Urinary bladder (tissue), 4 donors: Measurements from ENCODE around the gene SMARCD3. TPM values are rescaled to one million over a fixed set of nuclear protein-coding genes. Genes with fewer than 3 reads are reported as not detected.

Source experiments
- DNase-seq: peaks from one replicate; pipeline ENCODE4 v3.0.0-alpha.2; 2015; ENCODE audit errors: extremely low spot score
- H3K27ac ChIP-seq: one replicate; pipeline ENCODE4 v1.5.1; 2013; ENCODE audit warnings: low read depth, mild to moderate bottlenecking, moderate library complexity
- H3K36me3 ChIP-seq: one replicate; pipeline ENCODE4 v1.6.1; 2013; ENCODE audit warnings: mild to moderate bottlenecking, moderate library complexity; ENCODE audit not compliant: insufficient read depth
- H3K4me1 ChIP-seq: one replicate; pipeline ENCODE4 v1.6.1; 2013; ENCODE audit warnings: mild to moderate bottlenecking, moderate library complexity; ENCODE audit not compliant: insufficient read depth
- H3K4me3 ChIP-seq: one replicate; pipeline ENCODE4 v1.5.1; 2013; ENCODE audit warnings: low read depth, low read length
- WGBS: extraction: QIAGEN DNeasy Blood & Tissue Kit; methylation state at CpG from one replicate; pipeline ENCODE4 v1.1.7; 2013; 5-methylcytosine and 5-hydroxymethylcytosine counted together
- polyA plus RNA-seq: library from polyadenylated mRNA; stranded (reverse); fragments of 200-250 nt; gene quantifications from one replicate; pipeline ENCODE4 v1.2.3, GENCODE V29; 2013
- total RNA-seq: library from RNA; depleted of rRNA; stranded (reverse); fragments of >200 nt; gene quantifications from one replicate; pipeline ENCODE4 v1.2.3, GENCODE V29; 2014
- donor health status: healthy with polysubstance abuse.
- donor health status: healthy.

Gene SMARCD3
- total and polyA plus RNA-seq, 2 donors = 33.2 to 47.8 TPM

GRCh38 chr7:151231080-151231479, 17.4 kb downstream of the SMARCD3 start:
- Histone ChIP-seq H3K27ac (no peak overlapping the region), H3K4me1 (no peaks in the 10 kb centered on the region), H3K4me3 (no peak overlapping the region), H3K36me3 (no peaks in the 10 kb centered on the region)
- 52% methylated on average over 1 of the region's 1 CpG for WGBS
- DNase-seq = no peak

DNA sequence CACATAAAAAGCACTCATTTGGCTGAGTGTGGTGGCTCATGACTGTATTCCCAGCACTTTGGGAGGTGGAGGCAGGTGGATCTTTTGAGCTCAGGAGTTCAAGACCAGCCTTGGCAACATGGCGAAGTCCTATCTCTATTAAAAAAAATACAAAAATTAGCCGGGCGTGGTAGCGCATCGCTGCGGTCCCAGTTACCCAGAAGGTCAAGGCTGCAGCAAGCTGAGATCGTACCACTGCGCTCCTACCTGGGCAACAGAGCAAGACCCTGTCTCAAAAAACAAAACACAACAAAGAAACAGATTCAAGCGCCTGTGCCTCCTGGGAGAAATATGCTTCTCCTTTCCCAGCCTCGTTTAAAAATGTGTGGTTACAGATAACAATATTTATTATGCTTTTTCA, 19.2 kb downstream of the SMARCD3 start:
- H3K4me1 ChIP-seq = no peaks in the 10 kb centered on the region
- no peak overlapping the region for H3K4me3 ChIP-seq
- no peaks in the 10 kb centered on the region for H3K36me3 ChIP-seq
- no peak for DNase-seq
- H3K27ac ChIP-seq = no peak overlapping the region
- WGBS = 93% methylated on average over 10 of the region's 10 CpGs

DNA sequence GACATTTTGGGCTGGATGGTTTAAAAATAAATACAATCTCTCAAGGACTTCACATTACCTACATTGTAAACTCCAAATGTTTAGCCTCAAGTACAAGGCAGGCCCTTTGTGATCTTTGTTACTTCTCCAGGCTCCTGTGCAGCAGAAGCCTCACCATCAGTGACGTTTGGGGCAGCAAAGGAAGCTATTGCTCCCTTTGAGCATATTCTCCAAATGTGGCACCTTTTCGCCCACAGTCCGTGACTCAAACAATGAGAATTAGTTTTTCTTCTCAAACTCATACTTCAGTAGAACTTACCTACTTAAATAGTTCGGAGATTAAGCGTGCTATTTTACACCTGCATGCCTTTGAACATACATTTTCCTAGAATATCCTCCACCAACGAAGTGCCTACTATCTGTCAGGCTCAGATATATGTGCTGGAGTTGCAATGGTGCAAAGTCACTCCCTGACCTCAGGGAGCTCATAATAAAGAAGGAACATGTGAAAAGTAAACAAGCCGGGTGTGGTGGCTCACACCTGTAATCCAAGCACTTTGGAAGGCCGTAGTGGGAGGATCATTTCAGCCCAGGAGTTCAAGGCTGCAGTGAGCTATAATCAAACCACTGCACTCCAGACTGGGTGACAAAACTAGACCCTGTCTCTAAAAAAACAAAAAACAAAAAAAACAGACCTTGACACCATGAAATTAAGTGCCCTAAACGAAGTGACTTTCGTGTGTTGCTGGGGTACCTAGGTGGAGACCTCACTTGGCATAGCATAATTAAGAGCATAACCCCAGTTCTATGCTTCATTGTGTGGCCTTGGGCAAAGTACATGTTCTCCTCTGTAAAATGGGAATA, 20.2 kb downstream of the SMARCD3 start:
- H3K36me3 ChIP-seq = no peaks in the 10 kb centered on the region
- 69% methylated on average over 10 of the region's 10 CpGs for WGBS
- no peak overlapping the region for H3K27ac ChIP-seq
- no peak for DNase-seq
- H3K4me3 ChIP-seq = peak overlapping the region; percentile 43
- no peaks in the 10 kb centered on the region for H3K4me1 ChIP-seq

GRCh38 chr7:151226875-151227782, 21.4 kb downstream of the SMARCD3 start, which contains the start of gene ABCF2:
TSS of gene ABCF2 (minus strand) at chr7:151227205. CDS start at chr7:151226458, 747 bp downstream.
- peak; percentile 97 for DNase-seq
- H3K4me3 ChIP-seq = peak within 1 kb of the TSS; percentile 65
- H3K27ac ChIP-seq = peak within 1 kb of the TSS; percentile 80
- H3K36me3 ChIP-seq = peaks cover 2% of the 10 kb centered on the region
- under 1% methylated on average over 68 of the region's 68 CpGs for WGBS
- no peaks in the 10 kb centered on the region for H3K4me1 ChIP-seq

GRCh38 chr7:151226560-151226874, 22.0 kb downstream of the SMARCD3 start:
- H3K4me1 ChIP-seq = no peaks in the 10 kb centered on the region
- WGBS = 1% methylated on average over 15 of the region's 15 CpGs

GRCh38 chr7:151225948-151226510, 22.5 kb downstream of the SMARCD3 start:
- 64% methylated on average over 8 of the region's 8 CpGs for WGBS
- Histone ChIP-seq H3K4me1 (no peaks in the 10 kb centered on the region), H3K4me3 (peak overlapping the region; percentile 65), H3K27ac (no peak overlapping the region), H3K36me3 (peaks cover 6% of the 10 kb centered on the region)
- DNase-seq = no peak

More at GRCh38 chr7:151226560-151226874, 22.0 kb downstream of the SMARCD3 start:
- Histone ChIP-seq H3K27ac (no peak overlapping the region), H3K36me3 (peaks cover 5% of the 10 kb centered on the region), H3K4me3 (peak overlapping the region; percentile 65)
- DNase-seq = no peak

- Histone ChIP-seq H3K36me3 (peaks cover 6% of the 10 kb centered on the region), H3K4me3 (no peak overlapping the region), H3K4me1 (no peaks in the 10 kb centered on the region), H3K27ac (no peak overlapping the region)
- no peak for DNase-seq
- WGBS = 91% methylated on average over 14 of the region's 14 CpGs
Measured at GRCh38 chr7:151223728-151224127, 24.8 kb downstream of the SMARCD3 start.

DNA sequence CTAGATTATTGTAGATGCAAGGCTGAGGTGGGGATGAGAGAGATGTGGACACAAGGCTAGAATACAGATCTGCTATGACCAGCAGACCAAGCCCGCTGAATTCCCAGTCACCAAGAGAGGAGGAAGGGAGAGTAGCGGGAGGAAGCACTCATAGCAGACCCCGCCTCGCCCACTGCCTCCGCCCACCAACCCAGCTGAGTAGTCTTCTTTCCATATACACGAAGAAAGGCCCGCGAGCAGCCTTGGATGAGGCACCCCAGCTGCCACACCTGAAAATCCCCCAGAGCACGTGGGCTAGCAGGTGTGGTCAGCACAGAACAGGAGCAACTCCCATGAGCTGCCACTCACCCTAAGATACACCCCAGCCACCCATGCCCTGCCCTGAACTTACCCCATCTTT, 30.3 kb downstream of the SMARCD3 start:
- Histone ChIP-seq H3K4me1 (no peaks in the 10 kb centered on the region), H3K27ac (no peak overlapping the region), H3K36me3 (peaks cover 8% of the 10 kb centered on the region), H3K4me3 (no peak overlapping the region)
- DNase-seq = no peak
- WGBS = 91% methylated on average over 9 of the region's 9 CpGs

DNA sequence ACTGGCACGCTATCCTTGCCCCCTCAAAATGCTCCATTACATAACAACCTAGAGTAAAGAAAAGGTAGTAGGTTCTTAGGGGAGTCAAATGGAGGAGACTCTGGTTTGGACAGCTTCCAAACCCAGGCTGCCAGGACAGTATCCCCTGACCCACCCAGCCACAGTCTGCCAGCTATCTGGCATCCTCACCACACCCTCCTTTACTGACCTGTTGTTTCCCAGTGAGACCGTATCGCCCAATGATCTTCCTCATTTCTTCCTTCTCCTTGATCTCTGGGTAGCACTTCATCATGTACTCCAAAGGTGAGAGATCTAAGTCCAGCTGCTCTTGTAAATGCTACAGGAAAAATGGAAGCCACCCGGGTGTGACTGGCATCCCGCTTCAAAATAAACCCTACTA, 33.1 kb downstream of the SMARCD3 start:
- WGBS = 95% methylated on average over 5 of the region's 5 CpGs
- Histone ChIP-seq H3K36me3 (peaks cover 2% of the 10 kb centered on the region), H3K4me1 (no peaks in the 10 kb centered on the region), H3K27ac (no peak overlapping the region), H3K4me3 (no peak overlapping the region)
- no peak for DNase-seq

GRCh38 chr7:151213826-151214225, 34.7 kb downstream of the SMARCD3 start:
- Histone ChIP-seq H3K4me3 (no peak overlapping the region), H3K4me1 (no peaks in the 10 kb centered on the region), H3K36me3 (peaks cover 2% of the 10 kb centered on the region), H3K27ac (no peak overlapping the region)
- no peak for DNase-seq
- WGBS = 84% methylated on average over 3 of the region's 3 CpGs

DNA sequence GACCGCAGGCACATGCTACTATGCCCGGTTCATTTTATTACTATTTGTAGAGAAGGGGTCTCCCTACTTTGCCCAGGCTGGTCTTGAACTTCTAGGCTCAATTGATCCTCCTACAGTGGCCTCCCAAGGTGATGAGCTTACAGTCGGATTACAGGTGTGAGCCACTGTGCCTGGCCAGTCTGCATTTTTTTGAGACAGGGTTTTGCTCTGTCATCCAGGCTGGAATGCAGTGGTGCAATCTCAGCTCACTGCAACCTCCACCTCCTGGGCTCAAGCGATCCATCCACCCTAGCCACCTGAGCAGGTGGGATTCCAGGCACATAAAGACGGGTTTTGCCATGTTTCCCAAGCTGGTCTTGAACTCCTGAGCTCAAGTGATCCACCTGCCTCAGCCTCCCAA, 35.9 kb downstream of the SMARCD3 start:
- H3K36me3 ChIP-seq = peaks cover 2% of the 10 kb centered on the region
- WGBS = 85% methylated on average over 5 of the region's 5 CpGs
- DNase-seq = no peak

DNA sequence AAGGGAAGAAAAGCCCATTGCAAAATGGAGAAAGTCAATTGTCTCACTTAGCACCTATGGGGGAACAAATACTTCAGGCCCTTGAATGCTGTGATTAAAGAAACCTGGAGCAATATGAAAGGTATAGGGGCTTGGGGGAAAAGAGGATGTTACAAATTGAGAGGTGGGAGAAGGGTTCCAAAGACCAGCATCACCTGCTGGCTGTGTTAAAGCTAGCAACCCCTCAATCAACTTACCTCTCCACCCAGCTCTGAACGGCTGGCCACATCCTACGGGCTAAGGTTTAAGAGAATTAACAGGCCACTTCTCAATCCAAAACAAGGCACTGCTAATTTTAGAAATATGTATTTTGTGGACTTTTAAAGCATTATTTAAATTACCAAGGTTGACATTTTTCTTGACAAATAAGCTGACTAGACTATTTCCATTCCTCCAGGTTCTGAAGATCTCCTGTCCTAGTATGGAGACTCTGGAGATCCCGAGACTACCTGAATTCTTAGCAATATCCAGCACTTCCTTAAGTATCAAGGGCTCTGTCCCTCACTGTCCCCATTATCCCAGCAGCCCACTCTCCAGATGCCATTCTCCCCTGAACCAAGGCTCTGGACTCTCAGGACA, 37.2 kb downstream of the SMARCD3 start:
- Histone ChIP-seq H3K36me3 (peaks cover 2% of the 10 kb centered on the region), H3K27ac (no peak overlapping the region), H3K4me1 (no peaks in the 10 kb centered on the region), H3K4me3 (no peak overlapping the region)
- DNase-seq = no peak
- WGBS = 80% methylated on average over 3 of the region's 3 CpGs

More for the DNA sequence above, 35.9 kb downstream of the SMARCD3 start:
- no peaks in the 10 kb centered on the region for H3K4me1 ChIP-seq
- no peak overlapping the region for H3K27ac ChIP-seq
- H3K4me3 ChIP-seq = no peak overlapping the region
